Left ventricle myocardium inferior (tissue), 1 donor: ENCODE data around the gene TREML1. TPM values are rescaled to one million over a fixed set of nuclear protein-coding genes. Genes with fewer than 3 reads are reported as not detected.

ENCODE experiments used
- DNase-seq: peaks from one replicate; pipeline ENCODE4 v3.0.0-alpha.2; 2020
- H3K27ac ChIP-seq: fragments of 200-600 bp; replicated peaks from 2 replicates; pipeline ENCODE4 v1.8.0; 2021
- H3K27me3 ChIP-seq: fragments of 200-600 bp; 2 replicates; pipeline ENCODE4 v1.8.0; 2021; ENCODE audit warnings: low read depth
- H3K36me3 ChIP-seq: fragments of 200-600 bp; 2 replicates; pipeline ENCODE4 v1.8.0; 2021
- H3K4me1 ChIP-seq: fragments of 200-600 bp; 2 replicates; pipeline ENCODE4 v1.8.0; 2021
- H3K4me3 ChIP-seq: fragments of 200-600 bp; 2 replicates; pipeline ENCODE4 v1.8.0; 2021; ENCODE audit warnings: mild to moderate bottlenecking, moderate library complexity
- H3K9me3 ChIP-seq: fragments of 200-600 bp; replicated peaks from 2 replicates; pipeline ENCODE4 v1.8.0; 2021
- CTCF ChIP-seq: fragments of 200-600 bp; IDR thresholded peaks from 2 replicates; pipeline ENCODE4 v1.8.0; 2021; ENCODE audit warnings: antibody characterized with exemption, mild to moderate bottlenecking, borderline replicate concordance
- intact Hi-C: fragments of 100-400 bp; cut with micrococcal nuclease; formaldehyde crosslinking; loops from one replicate; pipeline ENCODE4 v1.11.0; 2022
- total RNA-seq: library from RNA; stranded (reverse); fragmentation: NEBNext Ultra II Directional; extraction: Animal tissue kit (Norgen Biotek cat#: 25700); gene quantifications from one replicate; pipeline ENCODE4 v1.2.1, GENCODE V29; 2021
- donor health status: DM: no; HTN: yes; CAD: no; lungs with severe emphysema.

TREML1 gene
- total RNA-seq, 1 donor from 2014 or later: not detected

GRCh38 chr6:41147917-41148316, 6.2 kb downstream of the TREML1 start:
- Histone ChIP-seq H3K4me3 (no peak overlapping the region), H3K36me3 (peaks cover 12% of the 10 kb centered on the region), H3K27ac (no peak overlapping the region), H3K4me1 (no peaks in the 10 kb centered on the region), H3K9me3 (no peaks in the 10 kb centered on the region), H3K27me3 (no peaks in the 10 kb centered on the region)
- TF ChIP-seq CTCF: no peak
- no peak for DNase-seq
- intact Hi-C loops: no loop called here

- no peak for DNase-seq
- no peak overlapping the region for H3K27ac ChIP-seq
- no peak overlapping the region for H3K4me3 ChIP-seq
- no peaks in the 10 kb centered on the region for H3K9me3 ChIP-seq
- H3K4me1 ChIP-seq: no peaks in the 10 kb centered on the region
- peaks cover 53% of the 10 kb centered on the region for H3K36me3 ChIP-seq
- intact Hi-C loops: no loop called here
- no peak for TF ChIP-seq CTCF
- H3K27me3 ChIP-seq: no peaks in the 10 kb centered on the region
These were observed 17.2 kb downstream of the TREML1 start for GRCh38 chr6:41136911-41137310.

- no peaks in the 10 kb centered on the region for H3K9me3 ChIP-seq
- H3K4me3 ChIP-seq: no peak overlapping the region
- no peak for TF ChIP-seq CTCF
- H3K36me3 ChIP-seq: peaks cover 37% of the 10 kb centered on the region
- no peak overlapping the region for H3K27ac ChIP-seq
- no peaks in the 10 kb centered on the region for H3K4me1 ChIP-seq
- H3K27me3 ChIP-seq: no peaks in the 10 kb centered on the region
- no peak for DNase-seq
- intact Hi-C loops: no loop called here
These were observed 18.9 kb downstream of the TREML1 start for GRCh38 chr6:41135062-41135832.

GRCh38 chr6:41132254-41132653, 21.9 kb downstream of the TREML1 start:
- intact Hi-C loops: no loop called here
- Histone ChIP-seq H3K4me1 (no peaks in the 10 kb centered on the region), H3K9me3 (no peaks in the 10 kb centered on the region), H3K4me3 (no peak overlapping the region), H3K27ac (no peak overlapping the region), H3K27me3 (no peaks in the 10 kb centered on the region), H3K36me3 (peaks cover 31% of the 10 kb centered on the region)
- DNase-seq: no peak
- TF ChIP-seq CTCF: no peak

GRCh38 chr6:41125282-41125681, 28.9 kb downstream of the TREML1 start:
- no peak overlapping the region for H3K27ac ChIP-seq
- intact Hi-C loops: no loop called here

More at GRCh38 chr6:41125282-41125681, 28.9 kb downstream of the TREML1 start:
- no peak overlapping the region for H3K4me3 ChIP-seq
- no peaks in the 10 kb centered on the region for H3K27me3 ChIP-seq
- H3K36me3 ChIP-seq: peaks cover 36% of the 10 kb centered on the region
- TF ChIP-seq CTCF: no peak
- H3K9me3 ChIP-seq: no peaks in the 10 kb centered on the region
- no peaks in the 10 kb centered on the region for H3K4me1 ChIP-seq
- no peak for DNase-seq
